H9 (cell line): ENCODE measurements around the gene MEDAG. TPM values are rescaled to one million over a fixed set of nuclear protein-coding genes. Genes with fewer than 3 reads are reported as not detected.

Experiments used
- DNase-seq: peaks from one replicate; pipeline ENCODE4 v3.0.0-alpha.2; 2017
- H2AFZ ChIP-seq: one replicate; pipeline ENCODE4 v1.6.1; 2013; ENCODE audit warnings: mild to moderate bottlenecking, low read length, control low read depth, moderate library complexity
- H2AK5ac ChIP-seq: 2 replicates; pipeline ENCODE4 v1.6.1; 2013; ENCODE audit warnings: low read length, control low read depth, mixed read lengths; ENCODE audit not compliant: insufficient read length
- H2BK120ac ChIP-seq: one replicate; pipeline ENCODE4 v1.6.1; 2013; ENCODE audit warnings: low read depth, mild to moderate bottlenecking, low read length, control low read depth, inconsistent platforms; ENCODE audit not compliant: poor library complexity, severe bottlenecking
- H2BK12ac ChIP-seq: 2 replicates; pipeline ENCODE4 v1.6.1; 2013; ENCODE audit warnings: low read length, control low read depth, mixed read lengths, low read depth; ENCODE audit not compliant: insufficient read length
- H2BK15ac ChIP-seq: 2 replicates; pipeline ENCODE4 v1.6.1; 2013; ENCODE audit warnings: low read depth, low read length, control low read depth
- H2BK20ac ChIP-seq: one replicate; pipeline ENCODE4 v1.6.1; 2013; ENCODE audit warnings: low read depth, mild to moderate bottlenecking, low read length, control low read depth, inconsistent platforms; ENCODE audit not compliant: poor library complexity, severe bottlenecking
- H2BK5ac ChIP-seq: 2 replicates; pipeline ENCODE4 v1.6.1; 2013; ENCODE audit warnings: low read length, control low read depth, mixed read lengths; ENCODE audit not compliant: insufficient read length
- H3K14ac ChIP-seq: 2 replicates; pipeline ENCODE4 v1.6.1; 2013; ENCODE audit warnings: low read length, control low read depth; ENCODE audit not compliant: insufficient read depth
- H3K18ac ChIP-seq: 2 replicates; pipeline ENCODE4 v1.6.1; 2013; ENCODE audit warnings: low read depth, mild to moderate bottlenecking, mixed read lengths, low read length, control low read depth; ENCODE audit not compliant: insufficient read length
- H3K23ac ChIP-seq: 2 replicates; pipeline ENCODE4 v1.6.1; 2013; ENCODE audit warnings: low read length, control low read depth, mixed read lengths, low read depth; ENCODE audit not compliant: insufficient read length
- H3K23me2 ChIP-seq: 2 replicates; pipeline ENCODE4 v1.6.1; 2013; ENCODE audit warnings: low read depth, mild to moderate bottlenecking, mixed read lengths, low read length, control low read depth; ENCODE audit not compliant: insufficient read length, poor library complexity, severe bottlenecking
- H3K27ac ChIP-seq: 2 replicates; pipeline ENCODE4 v1.5.1; 2013; ENCODE audit warnings: low read length, control low read depth, mixed read lengths, low read depth; ENCODE audit not compliant: insufficient read length
- H3K27me3 ChIP-seq: 2 replicates; pipeline ENCODE4 v1.6.1; 2013; ENCODE audit warnings: low read length, control low read depth, inconsistent platforms; ENCODE audit not compliant: insufficient read depth
- H3K4ac ChIP-seq: 2 replicates; pipeline ENCODE4 v1.6.1; 2013; ENCODE audit warnings: low read depth, mild to moderate bottlenecking, control low read depth, inconsistent platforms, low read length, moderate library complexity
- H3K4me1 ChIP-seq: 2 replicates; pipeline ENCODE4 v1.6.1; 2013; ENCODE audit warnings: low read length, control low read depth, inconsistent platforms; ENCODE audit not compliant: insufficient read depth
- H3K4me2 ChIP-seq: 2 replicates; pipeline ENCODE4 v1.6.1; 2013; ENCODE audit warnings: low read length, control low read depth, mixed read lengths; ENCODE audit not compliant: insufficient read length, insufficient read depth
- H3K56ac ChIP-seq: 2 replicates; pipeline ENCODE4 v1.6.1; 2013; ENCODE audit warnings: low read depth, mild to moderate bottlenecking, mixed read lengths, low read length, control low read depth; ENCODE audit not compliant: insufficient read length
- H3K79me1 ChIP-seq: 2 replicates; pipeline ENCODE4 v1.6.1; 2013; ENCODE audit warnings: low read depth, mild to moderate bottlenecking, moderate library complexity, low read length, control low read depth, inconsistent platforms; ENCODE audit not compliant: insufficient read depth, poor library complexity, severe bottlenecking
- H3K79me2 ChIP-seq: 2 replicates; pipeline ENCODE4 v1.6.1; 2013; ENCODE audit warnings: low read length, control low read depth, inconsistent platforms; ENCODE audit not compliant: insufficient read depth
- H3K9ac ChIP-seq: 2 replicates; pipeline ENCODE4 v1.6.1; 2013; ENCODE audit warnings: low read length, control low read depth, mixed read lengths; ENCODE audit not compliant: insufficient read length; ENCODE audit errors: extremely low read depth
- H3K9me3 ChIP-seq: one replicate; pipeline ENCODE4 v1.6.1; 2013; ENCODE audit warnings: low read depth, low read length, inconsistent platforms; ENCODE audit not compliant: control insufficient read depth
- H3T11ph ChIP-seq: one replicate; pipeline ENCODE4 v1.6.1; 2013; ENCODE audit warnings: mild to moderate bottlenecking, low read length, control low read depth, inconsistent platforms
- H4K20me1 ChIP-seq: one replicate; pipeline ENCODE4 v1.6.1; 2013; ENCODE audit not compliant: control insufficient read depth, insufficient read length, insufficient read depth
- H4K5ac ChIP-seq: 2 replicates; pipeline ENCODE4 v1.6.1; 2013; ENCODE audit warnings: low read depth, mild to moderate bottlenecking, mixed read lengths, low read length, control low read depth; ENCODE audit not compliant: insufficient read length
- H4K8ac ChIP-seq: replicated peaks from 2 replicates; pipeline ENCODE4 v1.6.1; 2013; ENCODE audit warnings: low read length, control low read depth, mixed read lengths, low read depth; ENCODE audit not compliant: insufficient read length
- H4K91ac ChIP-seq: 2 replicates; pipeline ENCODE4 v1.6.1; 2013; ENCODE audit warnings: low read depth, mild to moderate bottlenecking, moderate library complexity, mixed read lengths, low read length, control low read depth; ENCODE audit not compliant: insufficient read length
- H3K27ac Mint-ChIP-seq, 3 experiments: 2 replicates in 2 of 3; 3 replicates in 1 of 3; pipeline ENCODE4 v1.8.0; 2020 to 2021; ENCODE audit warnings: mixed read lengths in 3 of 3, mild to moderate bottlenecking in 1 of 3, moderate library complexity in 1 of 3
- H3K27me3 Mint-ChIP-seq: 2 replicates; pipeline ENCODE4 v1.8.0; 2021; ENCODE audit warnings: low read depth, mild to moderate bottlenecking, moderate library complexity, mixed read lengths
- H3K36me3 Mint-ChIP-seq, 3 experiments: 2 replicates in 2 of 3; 3 replicates in 1 of 3; pipeline ENCODE4 v1.8.0; 2020 to 2021; ENCODE audit warnings: low read depth in 3 of 3, mixed read lengths in 3 of 3; ENCODE audit not compliant: insufficient read depth in 1 of 3
- H3K4me1 Mint-ChIP-seq, 2 experiments: 2 replicates each; pipeline ENCODE4 v1.8.0; 2020; ENCODE audit warnings: mixed read lengths in 2 of 2
- H3K4me3 Mint-ChIP-seq, 2 experiments: 2 replicates in 1 of 2; 3 replicates in 1 of 2; pipeline ENCODE4 v1.8.0; 2020 to 2021; ENCODE audit warnings: mild to moderate bottlenecking in 2 of 2, mixed read lengths in 2 of 2, moderate library complexity in 1 of 2
- H3K9me3 Mint-ChIP-seq, 2 experiments: 2 replicates in 1 of 2; 3 replicates in 1 of 2; pipeline ENCODE4 v1.8.0; 2020; ENCODE audit warnings: mild to moderate bottlenecking in 2 of 2, mixed read lengths in 2 of 2, moderate library complexity in 1 of 2
- CTCF ChIP-seq: fragments of 200-600 bp; sonication (generic); conservative IDR thresholded peaks from 3 replicates; pipeline ENCODE4 v1.8.0; 2021; ENCODE audit warnings: antibody characterized with exemption, mild to moderate bottlenecking
- WGBS: extraction: QIAGEN DNeasy Blood & Tissue Kit; methylation state at CpG from one replicate; pipeline ENCODE4 v1.1.7; 2013; ENCODE audit warnings: missing lambda C conversion rate, low lambda C conversion rate, mixed read lengths; ENCODE audit not compliant: insufficient read length; ENCODE audit errors: extremely low coverage; 5-methylcytosine and 5-hydroxymethylcytosine counted together
- total RNA-seq: library from RNA; stranded (reverse); gene quantifications from 2 replicates; pipeline ENCODE4 v1.2.1, GENCODE V29; 2021

The MEDAG gene
- total RNA-seq, 1 experiment from 2014 or later = 0.87 TPM

DNA sequence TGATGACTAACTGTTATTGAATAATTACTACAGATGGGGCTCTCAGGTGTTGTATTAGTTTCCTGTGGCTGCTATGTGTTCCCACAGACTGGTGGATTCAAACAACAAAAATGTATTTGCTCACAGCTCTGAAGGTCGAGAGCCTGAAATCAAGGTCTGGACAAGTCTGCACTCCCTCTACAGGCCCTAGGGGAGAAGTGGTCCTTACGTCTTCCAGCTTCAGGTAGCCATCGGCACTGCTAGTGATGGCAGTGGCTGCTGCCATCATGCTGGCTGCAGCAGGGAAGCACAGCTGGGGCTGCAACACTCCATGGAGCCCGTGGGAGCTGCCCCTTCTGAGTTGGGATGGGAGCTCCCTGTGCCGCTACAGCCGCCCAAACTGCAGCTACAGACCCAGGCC lies 28.3 kb downstream of the MEDAG start:
- no CpG with 5 or more reads among the region's 6 CpGs for WGBS
- no peak overlapping the region for H2BK15ac ChIP-seq
- H3K14ac ChIP-seq = no peak overlapping the region; the same call in 1 of the 2 replicates
- no peak overlapping the region for H3K56ac ChIP-seq
- H2BK12ac ChIP-seq = no peak overlapping the region
- H3K4me2 ChIP-seq = no peak overlapping the region
- no peak overlapping the region for H2BK5ac ChIP-seq
- no peak overlapping the region for H2AFZ ChIP-seq
- no peak overlapping the region for H3K9ac ChIP-seq
- no peak overlapping the region for H4K8ac ChIP-seq
- no peaks in the 10 kb centered on the region; the same call in 1 of the 2 replicates for H3K27me3 ChIP-seq
- peaks cover 8% of the 10 kb centered on the region for H3K23me2 ChIP-seq
- no peak overlapping the region for H3K27ac ChIP-seq
- H3K36me3 Mint-ChIP-seq = no peaks in the 10 kb centered on the region
- H3K23ac ChIP-seq = no peak overlapping the region
- no peaks in the 10 kb centered on the region for H4K20me1 ChIP-seq
- H2BK120ac ChIP-seq = no peak overlapping the region
- no peak overlapping the region for H4K5ac ChIP-seq
- H3K18ac ChIP-seq = no peak overlapping the region
- DNase-seq = peak; percentile 66
- peaks cover 3 to 10% of the 10 kb centered on the region in 2 experiments; a peak in 3 of 5 replicates for H3K9me3 Mint-ChIP-seq
- H3K27ac Mint-ChIP-seq = no peak overlapping the region
- H3K79me1 ChIP-seq = no peaks in the 10 kb centered on the region
- H4K91ac ChIP-seq = no peak overlapping the region
- H2AK5ac ChIP-seq = no peak overlapping the region
- no peak overlapping the region for H3K4me3 Mint-ChIP-seq
- TF ChIP-seq CTCF = peak; percentile 60
- H3T11ph ChIP-seq = no peak overlapping the region
- no peaks in the 10 kb centered on the region for H3K9me3 ChIP-seq
- H3K27me3 Mint-ChIP-seq = peaks cover 35% of the 10 kb centered on the region
- H3K4me1 Mint-ChIP-seq = peaks cover 14 to 16% of the 10 kb centered on the region in 2 experiments
- H3K4ac ChIP-seq = no peak overlapping the region
- peaks cover 2% of the 10 kb centered on the region; the same call in 1 of the 2 replicates for H3K4me1 ChIP-seq
- no peak overlapping the region for H2BK20ac ChIP-seq
- no peaks in the 10 kb centered on the region for H3K79me2 ChIP-seq
